GM12873 (cell line): Measurements from ENCODE around the gene PNPLA8.

Experiments
- CTCF ChIP-seq: IDR thresholded peaks from 2 replicates; pipeline ENCODE4 v1.5.1; 2012; ENCODE audit warnings: low read depth, mild to moderate bottlenecking, moderate library complexity, low read length, control low read depth; ENCODE audit not compliant: insufficient read depth; ENCODE audit errors: missing control alignments

The PNPLA8 gene

DNA sequence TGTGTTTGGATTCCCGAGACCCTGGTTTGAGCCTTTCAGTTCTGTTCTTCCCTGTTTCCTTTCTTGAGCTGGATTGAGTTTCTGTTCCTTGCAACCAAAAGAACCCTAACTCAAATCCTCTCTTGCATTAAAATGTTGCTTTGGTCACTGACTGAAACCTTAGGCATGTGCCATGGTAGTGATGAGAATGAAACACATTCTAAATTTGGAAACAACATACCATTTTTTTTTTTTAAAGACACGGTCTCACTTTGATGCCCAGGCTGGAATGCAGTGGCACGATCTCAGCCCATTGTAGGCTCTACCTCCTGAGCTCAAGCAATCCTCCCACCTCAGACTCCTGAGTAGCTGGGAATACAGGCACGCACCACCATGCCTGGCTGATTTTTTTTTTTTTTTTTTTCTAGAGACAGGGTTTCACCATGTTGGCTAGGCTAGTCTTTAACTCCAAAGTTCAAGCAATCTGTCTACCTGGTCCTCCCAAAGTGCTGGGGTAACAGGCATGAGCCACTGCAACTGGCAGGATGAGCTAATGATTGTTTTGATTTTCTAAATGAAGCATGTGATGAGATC is 35.2 kb upstream of the PNPLA8 start:
- no peak for TF ChIP-seq CTCF

DNA sequence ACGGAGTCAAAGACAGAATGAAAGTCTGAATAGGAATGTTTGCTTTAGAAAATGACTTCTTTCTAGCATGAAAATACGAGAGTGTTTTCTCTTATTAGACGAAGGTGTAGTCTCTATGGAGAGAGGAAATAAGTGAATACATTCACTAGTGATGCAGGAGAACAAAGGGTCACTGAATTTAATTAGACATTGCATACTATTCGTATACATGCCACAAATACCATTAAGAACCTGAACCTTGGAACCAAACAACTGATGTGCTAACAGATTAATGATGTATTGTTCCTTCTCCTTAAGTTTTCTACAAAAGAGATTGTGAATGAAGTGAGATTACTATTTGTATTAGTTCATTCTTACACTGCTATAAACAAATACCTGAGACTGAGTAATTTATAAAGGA is 33.3 kb upstream of the PNPLA8 start:
- no peak for TF ChIP-seq CTCF

DNA sequence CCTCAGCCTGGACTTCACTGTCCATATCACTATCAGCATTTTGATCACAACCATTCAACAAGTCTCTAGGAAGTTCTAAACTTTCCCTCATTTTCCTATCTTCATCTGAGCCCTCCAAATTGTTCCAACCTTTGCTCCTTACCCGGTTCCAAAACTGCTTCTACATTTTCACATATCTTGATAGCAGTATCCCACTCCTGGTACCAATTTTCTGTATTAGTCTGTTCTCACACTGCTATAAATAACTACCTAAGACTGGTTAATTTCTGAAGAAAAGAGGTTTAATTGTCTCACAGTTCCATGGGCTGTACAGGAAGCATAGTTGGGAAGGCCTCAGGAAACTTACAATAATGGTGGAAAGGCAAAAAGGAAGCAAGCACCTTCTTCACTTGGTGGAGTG is 31.7 kb upstream of the PNPLA8 start:
- no peak for TF ChIP-seq CTCF

DNA sequence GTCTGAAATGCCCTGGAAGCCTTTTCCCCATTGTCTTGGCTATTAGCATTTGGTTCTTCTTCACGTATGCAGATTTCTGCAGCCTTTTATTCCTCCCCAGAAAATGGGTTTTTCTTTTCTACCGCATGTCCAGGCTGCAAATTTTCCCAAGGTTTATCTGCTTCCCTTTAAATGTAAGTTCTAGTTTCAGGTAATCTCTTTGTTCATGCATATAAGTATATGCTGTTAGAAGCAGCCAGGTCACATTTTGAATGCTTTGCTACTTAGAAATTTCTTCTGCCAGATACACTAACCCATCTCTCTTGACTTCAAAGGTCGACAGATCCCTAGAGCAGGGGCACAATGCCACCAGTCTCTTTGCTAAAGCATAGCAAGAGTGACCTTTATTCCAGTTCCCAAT is 31.3 kb upstream of the PNPLA8 start:
- TF ChIP-seq CTCF = no peak

DNA sequence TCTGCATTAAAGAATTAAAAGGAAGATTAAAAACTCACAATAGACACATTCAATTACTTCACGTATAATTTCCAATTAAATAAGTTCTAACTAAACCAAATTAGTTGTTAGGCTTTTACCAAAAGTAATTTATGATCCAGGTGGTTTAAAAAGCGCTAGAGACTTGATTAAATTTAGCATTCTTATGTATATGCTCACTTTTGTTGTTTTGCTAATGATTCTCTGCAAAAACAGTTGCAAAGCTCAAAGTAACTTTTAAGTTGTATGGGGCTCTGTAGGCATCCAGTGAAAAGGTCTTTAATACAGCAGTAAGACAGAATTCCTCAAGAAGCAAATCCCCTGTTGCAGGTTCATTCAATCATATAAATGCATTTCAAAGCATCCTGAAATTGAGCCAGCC is 15.5 kb upstream of the PNPLA8 start:
- no peak for TF ChIP-seq CTCF

DNA sequence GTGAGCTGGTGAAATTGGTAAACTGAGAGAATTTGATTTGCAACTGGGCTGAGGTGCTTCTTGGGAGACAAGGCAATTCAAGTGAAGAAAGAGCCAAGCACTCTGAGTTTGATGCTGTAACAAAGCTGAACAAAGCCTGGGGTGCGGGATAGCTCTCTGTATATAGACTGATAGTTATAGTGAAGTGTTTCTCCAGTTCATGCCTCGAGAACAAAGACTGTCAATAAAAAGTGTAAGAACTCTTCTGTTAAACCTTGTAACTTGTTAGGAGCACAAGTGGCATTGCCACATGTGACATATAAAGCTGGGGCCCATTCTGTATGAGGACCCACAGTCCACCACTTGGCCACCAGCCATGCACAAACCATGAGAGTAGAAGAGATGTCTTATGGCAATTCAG is 11.3 kb upstream of the PNPLA8 start:
- TF ChIP-seq CTCF = no peak

GRCh38 chr7:108535744-108536143 is 9.8 kb upstream of the PNPLA8 start:
- TF ChIP-seq CTCF = no peak
